ENCODE data around the gene TMTC3.

The TMTC3 gene

DNA sequence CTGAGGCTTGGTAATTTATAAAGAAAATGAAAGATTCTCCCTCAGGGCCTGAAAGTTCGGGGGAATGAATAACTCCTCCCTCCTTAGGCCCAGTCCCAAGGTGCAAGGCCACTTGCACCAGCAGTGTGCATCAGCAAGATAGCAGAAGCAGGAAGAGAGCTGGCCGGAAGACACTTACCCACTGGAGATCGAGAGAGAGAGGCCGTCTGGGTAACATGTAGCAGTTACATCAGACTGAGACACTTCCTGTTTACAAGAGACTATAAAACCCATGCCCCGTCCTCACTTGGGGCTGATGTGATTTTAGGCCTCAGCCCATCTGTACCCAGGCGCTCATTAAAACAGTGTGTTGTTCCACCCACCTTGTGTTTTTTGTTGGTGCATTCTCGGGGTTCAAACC, 85.2 kb downstream of the TMTC3 start:
- DNase-seq (ENCODE audit: low read depth) = no peak

DNA sequence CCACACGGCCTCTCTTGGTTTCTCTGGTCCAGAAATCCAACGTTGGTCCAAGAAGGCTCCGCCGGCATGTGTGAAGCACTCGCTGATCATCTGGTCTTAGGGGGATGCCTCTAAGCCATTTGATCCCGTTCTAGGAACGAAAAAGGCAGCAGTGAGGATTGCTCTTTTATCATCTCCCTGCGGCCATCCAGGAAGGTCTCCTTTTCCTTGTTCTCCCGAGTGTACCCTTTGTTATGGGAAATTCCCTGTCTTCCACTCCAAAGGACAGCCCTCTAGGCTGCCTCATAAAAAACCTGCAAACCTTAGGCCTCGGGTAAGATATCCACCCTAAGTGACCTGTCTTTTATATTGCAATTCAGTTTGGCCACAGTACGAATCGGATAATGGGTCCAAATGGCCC, 85.8 kb downstream of the TMTC3 start:
- no peak for DNase-seq (ENCODE audit: low read depth)

DNA sequence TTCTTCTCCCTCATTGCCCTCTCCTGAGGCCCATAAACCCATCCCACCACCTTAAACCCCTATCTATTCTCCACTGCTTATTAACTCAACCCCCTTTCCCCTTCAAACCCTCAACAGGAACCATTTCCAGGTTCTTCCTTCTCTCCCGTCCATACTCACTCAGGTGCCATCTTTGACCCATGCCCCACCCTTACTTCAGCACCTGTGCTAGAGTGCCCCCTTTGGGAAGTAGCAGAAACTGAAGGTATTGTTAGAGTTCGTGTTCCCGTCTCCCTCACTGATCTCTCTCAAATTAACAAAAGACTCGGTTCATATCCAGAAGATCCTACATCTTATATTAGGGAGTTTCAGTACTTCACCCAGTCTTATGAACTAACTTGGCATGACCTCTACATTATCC, 86.6 kb downstream of the TMTC3 start:
- DNase-seq (ENCODE audit: low read depth) = no peak

DNA sequence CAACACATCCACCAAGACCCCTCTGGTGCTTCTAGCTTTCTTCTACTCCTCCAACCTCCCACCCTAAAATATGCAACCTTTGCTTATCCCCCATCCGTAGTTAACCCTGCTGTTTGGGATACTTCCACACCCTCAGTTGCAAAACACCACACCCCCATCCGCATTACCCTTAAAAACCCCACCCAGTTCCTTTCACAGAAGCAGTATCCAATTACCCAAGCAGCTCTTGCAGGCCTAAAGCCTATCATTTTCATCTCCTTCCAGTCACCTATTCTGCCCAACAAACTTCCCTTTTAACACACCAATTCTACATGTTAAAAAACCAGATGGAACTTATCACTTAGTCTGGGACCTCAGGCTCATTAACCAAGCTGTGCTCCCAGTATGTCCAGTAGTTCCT, 88.2 kb downstream of the TMTC3 start:
- DNase-seq (ENCODE audit: low read depth) = no peak

DNA sequence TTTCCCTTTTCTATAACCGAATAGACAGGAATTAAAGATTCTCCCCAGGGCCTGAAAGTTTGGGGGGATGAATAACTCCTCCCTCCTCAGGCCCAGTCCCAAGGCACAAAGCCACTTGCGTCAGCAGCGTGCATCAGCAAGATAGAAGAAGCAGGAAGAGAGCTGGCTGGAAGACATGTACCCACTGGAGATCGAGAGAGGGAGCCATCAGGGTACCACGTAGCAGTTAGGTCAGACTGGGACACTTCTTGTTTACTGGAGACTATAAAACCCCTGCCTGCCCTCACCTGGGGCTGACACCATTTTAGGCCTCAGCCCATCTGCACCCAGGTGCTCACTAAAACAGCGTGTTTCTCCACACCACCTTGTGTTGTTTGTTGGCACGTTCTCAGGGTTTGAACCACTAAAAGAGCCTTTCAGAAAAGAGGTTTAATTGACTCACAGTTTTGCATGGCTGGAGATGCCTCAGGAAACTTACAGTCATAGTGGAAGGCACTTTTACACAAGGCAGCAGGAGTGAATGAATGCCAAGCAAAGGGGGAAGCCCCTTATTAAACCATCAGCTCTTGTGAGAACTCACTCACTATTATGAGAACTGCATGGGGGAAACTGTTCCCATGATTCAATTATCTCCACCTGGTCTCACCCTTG, 93.2 kb downstream of the TMTC3 start:
- DNase-seq (ENCODE audit: low read depth) = no peak

DNA sequence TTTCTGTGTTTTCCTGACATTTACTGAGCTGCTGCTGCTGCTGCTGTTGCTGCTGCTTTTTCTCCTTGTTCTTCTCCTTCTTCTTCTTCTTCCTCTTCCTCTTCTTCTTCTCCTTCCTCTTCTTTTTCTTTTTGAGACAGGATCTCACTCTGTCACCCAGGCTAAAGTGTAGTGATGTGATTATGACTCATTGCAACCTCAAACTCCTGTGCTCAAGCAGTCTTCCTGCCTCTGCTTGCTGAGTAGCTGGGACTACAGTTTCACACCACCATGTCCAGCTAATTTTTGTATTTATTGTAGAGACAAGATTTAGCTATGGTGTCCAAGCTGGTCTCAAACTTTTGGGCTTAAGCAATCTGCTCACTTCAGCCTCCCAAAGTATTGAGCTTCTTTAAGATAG, 95.8 kb downstream of the TMTC3 start:
- no peak for DNase-seq (ENCODE audit: low read depth)

DNA sequence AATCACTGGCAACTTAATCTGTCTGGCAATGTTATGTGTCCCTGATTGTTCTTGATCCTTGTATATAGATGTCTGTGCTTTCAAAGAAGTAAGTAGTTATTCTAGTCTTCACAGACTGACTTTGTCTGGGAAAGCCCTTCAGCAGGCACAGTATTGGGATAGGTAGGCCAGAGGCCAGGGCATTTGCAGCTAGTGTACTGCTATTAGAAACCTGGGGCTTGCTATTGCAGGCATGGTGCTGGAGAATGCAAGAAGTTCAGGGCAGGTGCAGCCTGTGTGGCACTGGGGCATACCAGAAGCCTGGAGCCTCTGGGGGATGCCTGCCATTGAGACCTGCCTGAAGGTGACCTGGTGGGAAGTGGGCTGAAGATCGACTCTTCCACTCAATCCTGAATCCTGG, 96.3 kb downstream of the TMTC3 start:
- DNase-seq (ENCODE audit: low read depth) = no peak

DNA sequence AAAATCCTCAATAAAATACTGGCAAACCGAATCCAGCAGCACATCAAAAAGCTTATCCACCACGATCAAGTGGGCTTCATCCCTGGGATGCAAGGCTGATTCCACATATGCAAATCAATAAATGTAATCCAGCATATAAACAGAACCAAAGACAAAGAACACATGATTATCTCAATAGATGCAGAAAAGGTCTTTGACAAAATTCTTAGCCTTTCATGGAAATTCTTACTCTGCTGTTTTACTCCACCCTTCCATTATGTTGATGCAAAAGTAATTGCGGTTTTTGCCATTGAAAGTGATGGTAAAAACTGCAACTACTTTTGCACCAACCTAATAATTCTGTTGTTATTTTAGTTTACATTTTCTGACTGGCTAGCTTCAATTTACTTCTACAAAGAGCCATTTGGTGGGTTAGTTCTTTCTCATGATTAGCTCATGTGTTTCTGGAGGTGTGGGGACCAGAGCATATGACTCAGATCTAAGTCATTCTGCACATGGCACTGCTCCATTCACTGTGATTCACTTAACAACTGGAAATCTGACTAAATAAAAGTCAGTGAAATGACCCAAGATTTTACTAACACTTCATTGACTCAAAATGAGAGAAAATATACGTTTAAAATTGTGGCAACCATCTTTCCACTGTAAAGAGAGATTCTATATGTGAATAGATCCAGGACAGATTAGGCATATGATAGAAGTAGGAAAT, 99.9 kb downstream of the TMTC3 start:
- no peak for DNase-seq (ENCODE audit: low read depth)

DNA sequence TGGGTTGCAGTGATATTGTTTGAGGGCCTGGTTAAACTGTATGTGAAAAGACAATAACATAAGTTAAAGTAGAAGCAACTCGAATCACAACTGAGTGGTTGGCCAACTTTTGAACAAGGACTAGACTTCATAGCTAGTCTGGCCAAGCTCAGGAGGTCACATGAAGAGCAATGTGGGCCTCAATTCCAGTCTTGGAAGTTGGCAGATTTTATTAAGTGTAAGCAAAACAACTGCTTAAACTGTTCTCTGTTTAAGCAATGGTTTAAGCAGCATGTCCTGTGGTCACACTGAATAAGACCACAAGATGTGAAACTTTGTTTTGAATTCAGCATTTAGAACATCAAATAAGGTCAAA, 100.4 kb downstream of the TMTC3 start:
- no peak for DNase-seq (ENCODE audit: low read depth)

DNA sequence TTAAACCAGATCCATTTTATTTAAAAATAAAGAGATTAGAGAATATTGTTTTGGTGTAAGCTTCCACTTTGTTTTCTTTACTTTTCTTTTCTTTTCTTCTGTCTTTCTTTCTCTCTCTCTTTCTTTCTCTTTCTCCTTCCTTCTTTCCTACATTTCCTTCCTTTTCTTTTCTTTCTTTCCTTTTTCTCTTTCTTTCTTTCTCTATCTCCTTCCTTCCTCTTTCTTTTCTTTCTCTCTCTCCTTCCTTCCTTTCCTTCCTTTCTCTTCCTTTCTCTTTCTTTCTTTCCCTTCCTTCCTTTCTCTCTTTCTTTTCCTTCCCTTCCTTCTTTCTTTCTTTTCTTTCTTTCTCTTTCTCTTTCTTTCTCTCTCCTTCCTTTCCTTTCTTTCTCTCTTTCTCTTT, 100.8 kb downstream of the TMTC3 start:
- DNase-seq (ENCODE audit: low read depth) = no peak

DNA sequence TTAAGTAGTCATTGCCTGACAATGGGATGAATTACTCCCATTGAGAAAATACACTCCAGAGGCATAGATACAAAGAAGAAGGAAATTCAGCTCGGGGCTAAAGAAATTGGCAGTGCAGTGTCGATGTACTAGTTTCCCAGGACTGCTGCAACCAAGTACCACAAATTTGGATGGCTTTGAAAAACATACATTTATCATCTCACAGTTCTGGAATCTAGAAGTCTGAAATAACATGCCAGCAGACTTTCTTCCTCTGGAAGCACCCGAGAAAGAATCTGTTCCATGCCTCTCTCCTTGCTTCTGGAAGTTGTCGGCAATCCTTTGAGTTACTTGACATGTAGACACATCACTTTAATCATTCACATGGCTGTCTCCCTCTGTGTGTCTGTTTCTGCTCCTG, 101.9 kb downstream of the TMTC3 start:
- no peak for DNase-seq (ENCODE audit: low read depth)

DNA sequence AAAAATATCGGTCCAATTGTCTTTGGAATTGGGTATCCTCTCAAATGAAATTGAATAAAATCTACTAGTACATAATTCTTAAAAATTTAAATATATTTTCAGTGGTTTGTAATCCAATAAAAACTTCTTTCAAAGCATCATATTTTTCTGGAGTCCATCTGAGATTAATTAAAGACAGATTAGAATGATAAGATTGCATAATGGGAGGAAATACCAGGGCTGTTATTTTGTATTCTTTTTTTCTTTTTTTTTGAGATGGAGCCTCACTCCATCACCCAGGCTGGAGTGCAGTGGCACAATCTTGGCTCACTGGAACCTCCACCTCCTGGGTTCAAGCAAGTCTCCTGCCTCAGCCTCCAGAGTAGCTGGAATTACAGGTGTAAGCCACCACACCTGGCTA, 103.8 kb downstream of the TMTC3 start:
- no peak for DNase-seq (ENCODE audit: low read depth)

DNA sequence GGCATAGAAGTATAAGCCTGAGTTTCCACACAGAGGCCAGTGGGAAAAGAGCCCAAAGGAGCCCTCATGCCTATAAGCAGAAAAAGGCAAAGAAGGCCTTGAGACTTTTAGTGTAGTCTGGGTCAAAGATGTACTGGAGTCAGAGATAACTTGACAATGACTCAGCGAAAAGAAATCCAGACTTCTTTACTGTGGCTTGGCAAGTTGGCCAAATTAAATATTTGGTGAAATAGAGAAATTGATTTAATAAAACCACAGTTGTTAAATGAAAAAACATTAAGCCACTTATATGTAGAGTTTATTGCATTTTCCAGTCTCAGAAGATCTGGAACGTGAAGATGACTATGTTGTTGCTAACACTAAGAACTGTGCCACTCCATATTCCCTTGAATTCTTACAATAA, 105.1 kb downstream of the TMTC3 start:
- DNase-seq (ENCODE audit: low read depth) = no peak

DNA sequence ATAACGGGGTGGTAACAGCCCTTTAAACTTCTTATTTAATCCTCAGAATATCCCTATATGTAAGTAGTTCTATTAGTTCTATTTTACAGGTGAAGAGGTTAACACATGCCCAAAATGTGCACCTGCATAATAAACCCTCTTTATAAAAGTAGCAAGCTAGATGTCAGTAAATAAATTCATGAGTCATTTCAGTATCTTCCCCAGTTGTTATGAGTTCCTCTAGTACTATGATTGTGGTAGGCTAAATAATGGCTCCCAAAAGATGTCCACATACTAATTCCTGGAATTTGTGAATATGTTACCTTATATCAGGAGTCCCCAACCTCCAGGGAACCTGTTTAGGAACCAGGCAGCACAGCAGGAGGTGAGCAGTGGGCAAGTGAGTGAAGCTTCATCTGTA, 106.5 kb downstream of the TMTC3 start:
- DNase-seq (ENCODE audit: low read depth) = no peak
